Activated CD8-positive, alpha-beta memory T cell treated with anti-CD3 and anti-CD28 coated beads for 24 hours (primary cell): Measurements from ENCODE around the gene PRH2.

ENCODE experiments used
- DNase-seq: peaks from one replicate; pipeline ENCODE4 v3.0.0-alpha.2; 2020

Gene PRH2

DNA sequence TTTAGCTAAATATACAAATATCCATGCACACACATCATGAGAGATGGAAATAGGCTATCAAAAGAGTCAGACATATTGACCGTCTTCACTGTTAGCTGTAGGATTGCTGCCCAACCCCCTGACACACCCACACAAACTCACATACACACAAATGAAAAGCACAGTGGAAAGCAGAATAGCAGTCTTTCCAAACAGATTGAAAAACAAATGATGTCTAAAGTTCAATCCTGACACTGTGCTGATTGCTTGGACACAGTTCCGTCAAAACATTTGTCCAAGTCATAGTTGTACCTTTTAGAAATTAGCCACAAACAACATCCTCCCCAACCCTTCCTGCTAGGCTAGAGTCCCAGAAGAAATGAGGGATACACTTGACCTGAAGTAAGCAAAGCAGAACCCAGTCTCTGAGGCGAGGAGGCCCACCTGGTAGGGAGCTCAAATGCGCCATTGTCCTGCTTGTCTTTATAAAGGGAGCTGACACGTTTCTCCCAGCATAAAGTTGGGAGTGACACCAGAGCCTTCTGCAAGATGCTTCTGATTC is at the start of gene PRH2:
TSS of gene PRH2 (plus strand) at position 491 of the 541 bp plus-strand sequence. CDS start at position 529, 38 bp downstream.
- DNase-seq = no peak

DNA sequence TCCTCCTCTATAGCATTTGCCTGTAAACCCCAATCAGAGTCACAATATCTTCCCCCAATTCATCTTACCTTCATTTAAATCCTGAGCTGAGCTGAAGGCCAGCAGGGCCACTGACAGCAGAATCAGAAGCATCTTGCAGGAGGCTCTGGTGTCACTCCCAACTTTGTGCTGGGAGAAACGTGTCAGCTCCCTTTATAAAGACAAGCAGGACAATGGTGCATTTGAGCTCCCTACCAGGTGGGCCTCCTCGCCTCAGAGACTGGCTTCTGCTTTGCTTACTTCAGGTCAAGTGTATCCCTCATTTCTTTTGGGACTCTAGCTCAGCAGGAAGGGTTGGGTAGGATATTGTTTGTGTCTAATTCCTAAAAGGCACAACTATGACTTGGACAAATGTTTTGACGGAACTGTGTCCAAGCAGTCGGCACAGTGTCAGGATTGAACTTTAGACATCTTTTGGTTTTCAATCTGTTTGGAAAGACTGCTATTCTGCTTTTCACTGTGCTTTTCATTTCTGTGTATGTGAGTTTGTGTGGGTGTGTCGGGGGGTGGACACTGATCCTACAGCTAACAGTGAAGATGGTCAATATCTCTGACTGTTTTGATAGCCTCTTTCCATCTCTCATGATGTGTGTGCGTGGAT is 44.8 kb upstream of the PRH2 start, which contains the start of gene PRH1:
TSS of gene PRH1 (minus strand) at position 170 of the 640 bp plus-strand sequence. CDS start at position 132, 38 bp downstream.
- no peak for DNase-seq

DNA sequence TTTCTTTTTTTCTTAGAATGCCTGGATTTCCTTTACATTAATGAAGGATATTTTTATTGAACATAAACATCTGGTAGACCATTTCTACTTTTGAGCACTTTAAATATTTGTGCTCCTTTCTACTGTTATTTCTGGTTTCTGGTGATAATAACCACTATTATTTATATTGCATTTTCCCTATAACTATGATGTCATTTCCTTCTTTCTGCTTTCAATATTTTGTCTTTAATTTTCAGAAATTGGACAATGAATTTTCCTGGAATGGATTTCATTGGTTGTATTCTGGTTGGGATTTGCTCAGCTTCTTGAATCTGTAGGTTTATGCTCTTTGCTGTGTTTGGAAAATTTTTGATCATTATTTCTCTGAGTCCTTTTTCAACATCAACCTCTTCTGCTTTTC is 39.8 kb upstream of the PRH2 start:
- no peak for DNase-seq

DNA sequence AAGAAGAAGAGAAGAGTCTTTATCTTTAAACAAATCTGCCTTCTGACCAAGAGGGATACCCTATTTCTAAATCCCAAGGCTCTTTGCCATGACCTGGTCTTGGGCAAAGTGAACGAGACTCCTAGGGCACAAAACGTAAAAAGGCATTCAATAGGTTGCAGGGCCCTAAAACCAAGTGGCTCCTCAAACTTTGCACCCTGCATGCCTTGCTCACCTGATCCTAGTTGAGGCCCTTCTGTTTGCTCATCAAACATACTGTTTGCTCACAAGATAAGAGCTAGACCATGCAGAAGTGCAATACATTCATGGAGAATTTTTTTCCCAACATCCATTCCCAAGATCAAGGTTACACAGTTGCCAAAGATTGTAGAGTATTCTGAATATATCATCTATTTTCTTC is 37.1 kb upstream of the PRH2 start:
- no peak for DNase-seq

DNA sequence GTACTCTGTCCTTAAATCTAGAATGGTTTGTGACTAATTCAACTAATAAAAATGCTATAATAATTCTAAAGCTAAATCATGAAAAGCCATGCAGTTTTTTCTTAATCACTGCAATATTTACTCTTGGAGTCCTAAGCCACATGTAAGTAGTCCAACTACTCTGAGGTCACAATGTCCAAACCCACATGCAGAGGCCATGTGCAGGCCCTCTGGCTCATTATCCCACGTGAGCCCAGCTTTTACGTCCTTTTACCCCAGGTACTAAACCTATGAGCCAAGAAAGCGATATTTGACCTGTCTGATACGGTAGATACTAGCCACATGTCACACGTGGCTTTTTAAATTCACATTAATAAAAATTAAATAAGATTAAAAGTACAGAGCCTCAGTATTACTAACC is 32.2 kb upstream of the PRH2 start:
- no peak for DNase-seq

DNA sequence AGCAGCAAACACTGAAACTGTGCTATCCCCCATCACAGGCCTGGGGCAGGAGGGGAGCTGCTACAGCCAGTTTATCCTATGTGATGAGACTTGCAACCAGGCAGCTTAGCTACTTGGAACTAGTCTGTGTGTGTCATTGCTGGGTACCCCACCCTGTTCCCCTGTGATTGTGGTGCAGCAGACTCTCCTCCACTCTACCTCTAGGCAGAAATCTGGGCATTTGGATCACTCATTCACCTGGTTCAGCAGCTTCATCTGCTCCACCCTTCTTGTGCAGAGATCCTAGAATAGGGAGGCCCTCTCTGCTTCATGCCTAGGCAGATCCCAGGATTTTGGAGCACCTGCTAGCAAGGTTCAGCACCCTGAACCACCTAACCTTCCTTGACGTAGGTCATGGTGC is 28.5 kb upstream of the PRH2 start:
- no peak for DNase-seq

DNA sequence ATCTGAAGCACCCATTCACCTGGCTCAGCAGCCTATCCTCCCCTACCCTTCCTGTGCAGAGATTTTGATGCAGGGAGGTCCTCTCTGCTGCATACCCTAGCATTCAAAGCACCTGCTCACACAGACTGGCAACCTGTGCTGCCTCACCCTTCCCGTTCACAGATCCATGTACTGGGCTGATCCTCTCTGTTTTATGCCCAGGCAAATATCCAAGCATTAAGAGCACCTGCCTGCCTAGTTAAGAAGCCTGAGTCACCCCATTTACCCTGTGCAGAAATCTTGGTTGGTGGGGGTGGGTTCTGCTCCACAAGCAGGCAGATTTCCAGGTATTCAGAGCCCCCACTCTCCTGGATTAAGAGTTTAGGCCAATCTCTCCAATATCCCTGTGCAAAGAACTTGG is 28.1 kb upstream of the PRH2 start:
- DNase-seq = no peak

DNA sequence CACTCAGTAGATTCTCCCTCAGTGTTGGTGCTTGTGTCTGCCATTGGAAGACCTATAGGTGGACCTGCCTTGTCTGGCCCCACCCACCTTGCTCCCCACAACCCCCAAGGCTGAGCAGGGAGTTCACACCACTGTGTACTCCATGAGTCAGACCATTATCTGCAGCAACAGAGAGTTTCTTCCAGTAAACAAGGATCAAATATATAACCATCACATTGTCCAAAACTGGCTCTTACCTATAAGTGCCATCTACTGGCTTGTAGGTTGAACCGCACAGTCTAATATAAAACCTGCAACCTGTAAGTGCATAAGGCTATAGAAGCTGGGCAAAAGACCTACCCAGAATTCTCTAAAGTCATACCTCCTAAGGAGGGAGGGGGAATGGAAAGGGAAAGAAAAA is 27.6 kb upstream of the PRH2 start:
- no peak for DNase-seq

DNA sequence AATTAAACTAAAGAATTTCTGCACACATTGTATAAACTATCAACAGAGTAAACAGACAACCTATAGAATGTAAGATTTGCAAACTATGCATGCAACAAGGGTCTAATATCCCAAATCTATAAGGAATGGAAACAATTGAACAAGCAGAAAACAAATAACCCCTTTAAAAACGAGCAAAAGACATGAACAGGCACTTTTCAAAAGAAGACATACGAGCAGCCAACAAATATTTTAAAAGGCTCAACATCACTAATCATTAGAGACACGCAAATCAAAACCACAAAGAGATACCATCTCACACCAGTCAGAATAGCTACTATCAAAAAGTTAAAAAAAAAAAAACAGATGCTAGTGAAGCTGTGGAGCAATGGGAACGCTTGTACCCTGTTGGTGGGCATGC is 24.4 kb upstream of the PRH2 start:
- no peak for DNase-seq

DNA sequence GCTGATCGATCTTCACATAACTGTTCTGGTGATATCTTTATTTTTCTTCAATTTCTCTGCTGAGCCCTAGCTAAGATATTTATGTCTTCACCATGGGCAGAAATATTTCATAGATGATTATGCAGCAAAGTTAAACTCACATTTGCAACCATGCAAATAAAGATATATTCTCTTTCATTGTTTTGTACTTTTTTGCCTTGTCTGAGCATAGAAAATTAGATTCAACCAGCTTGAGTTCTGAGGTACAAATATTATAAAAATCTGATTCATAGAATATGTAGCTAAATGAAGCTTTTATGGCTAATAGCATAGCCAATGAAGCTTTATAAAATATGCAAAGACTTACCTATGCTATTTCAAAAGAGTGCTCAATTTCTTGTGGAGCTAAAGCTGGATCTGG is 19.6 kb upstream of the PRH2 start, which contains the start of gene TAS2R13:
TSS of gene TAS2R13 (minus strand) at position 101 of the 400 bp plus-strand sequence. CDS start 264 bp downstream, outside the sequence.
- DNase-seq = no peak

DNA sequence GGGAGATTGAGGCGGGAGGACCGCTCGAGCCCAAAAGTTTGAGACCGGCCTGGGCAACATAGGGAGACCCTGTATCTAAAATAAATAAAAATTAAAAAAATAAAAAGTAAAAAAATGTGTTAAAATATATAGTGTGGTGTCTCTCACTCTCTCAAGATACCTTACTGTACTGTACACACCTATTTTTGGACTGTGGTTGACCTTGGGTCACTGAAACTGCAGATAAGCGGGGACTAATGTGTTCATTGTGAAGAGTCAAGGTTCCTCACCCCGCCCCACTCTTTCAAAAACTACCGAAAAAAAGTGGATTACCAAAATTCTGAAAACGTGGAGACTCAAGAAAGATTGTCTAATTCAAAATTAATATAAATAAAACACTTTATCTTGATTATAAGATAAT is 18.7 kb upstream of the PRH2 start:
- DNase-seq = no peak

DNA sequence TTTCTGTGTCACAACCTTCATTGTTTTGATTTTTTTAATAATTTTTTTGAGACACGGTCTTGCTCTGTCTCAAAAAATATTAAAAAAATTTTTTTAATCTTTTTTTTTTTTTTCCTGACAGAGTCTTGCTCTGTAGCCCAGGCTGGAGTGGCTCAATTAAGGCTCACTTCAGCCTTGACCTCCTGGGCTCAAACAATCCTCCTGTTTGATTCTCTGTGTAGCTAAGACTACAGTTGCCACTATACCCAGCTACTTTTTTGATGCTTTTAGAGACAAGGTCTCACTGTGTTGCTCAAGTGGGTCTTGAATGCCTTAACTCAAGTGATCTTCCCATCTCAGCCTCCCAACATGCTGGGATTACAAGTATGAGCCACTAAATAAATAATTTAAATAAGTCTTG is 9.2 kb upstream of the PRH2 start:
- no peak for DNase-seq

DNA sequence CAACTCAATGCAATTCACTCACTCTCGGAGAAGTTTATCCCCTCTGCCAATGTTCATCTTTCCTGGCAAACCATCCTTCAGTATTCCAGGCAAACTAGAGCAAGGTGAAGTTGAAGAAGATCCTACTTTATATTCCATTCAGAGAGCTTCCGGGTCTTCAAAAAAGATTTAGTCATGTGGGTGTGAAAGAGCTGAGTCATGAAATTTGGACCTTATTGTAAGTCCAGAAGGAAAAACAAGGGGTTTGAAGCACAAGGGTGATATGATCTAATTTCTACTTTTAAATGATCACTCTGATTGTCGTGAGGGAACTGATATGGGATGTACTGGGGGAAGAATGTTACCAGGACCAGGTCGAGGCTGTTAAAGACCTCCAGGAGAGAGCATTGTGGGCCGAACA is 2.8 kb upstream of the PRH2 start:
- DNase-seq = no peak

DNA sequence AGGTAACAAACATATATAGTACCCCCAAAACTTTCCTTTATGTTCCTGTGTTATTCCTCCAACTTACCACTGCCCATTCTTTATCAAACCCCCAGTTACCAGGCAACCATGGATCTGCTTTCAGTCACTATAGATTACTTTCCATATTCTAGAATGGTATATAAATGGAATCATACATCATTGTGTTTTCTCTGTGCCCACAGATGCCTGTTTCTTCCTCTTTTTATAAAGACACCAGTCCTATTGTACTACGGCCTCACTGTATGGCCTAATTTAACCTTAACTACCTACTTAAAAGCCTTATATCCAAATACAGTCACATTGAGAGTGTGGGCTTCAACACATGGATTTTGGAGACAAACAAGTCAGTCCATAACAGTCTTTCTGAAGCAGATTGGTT is 7.5 kb downstream of the PRH2 start:
- DNase-seq = no peak

DNA sequence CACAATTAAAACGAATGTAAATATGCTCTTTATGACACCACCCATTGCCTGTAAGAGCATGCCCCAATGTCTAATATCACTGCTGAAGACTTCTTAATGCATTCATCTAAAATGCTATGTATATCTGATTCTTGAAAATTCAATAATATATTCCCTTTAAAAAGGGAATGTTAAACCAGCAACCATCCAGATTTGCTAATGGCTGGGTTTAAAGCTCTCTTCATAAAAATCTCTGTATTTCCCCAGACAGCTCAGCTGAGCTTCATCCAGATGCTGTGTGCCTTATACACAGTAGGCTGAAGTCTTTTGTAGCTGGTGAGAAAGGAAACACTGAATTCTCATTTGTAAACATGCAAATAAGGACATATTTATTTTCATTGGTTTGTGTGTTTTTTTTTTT is 10.1 kb downstream of the PRH2 start, which contains the start of gene TAS2R14:
TSS of gene TAS2R14 (minus strand) at position 101 of the 400 bp plus-strand sequence. CDS start at position 45, 56 bp downstream.
- DNase-seq = no peak

DNA sequence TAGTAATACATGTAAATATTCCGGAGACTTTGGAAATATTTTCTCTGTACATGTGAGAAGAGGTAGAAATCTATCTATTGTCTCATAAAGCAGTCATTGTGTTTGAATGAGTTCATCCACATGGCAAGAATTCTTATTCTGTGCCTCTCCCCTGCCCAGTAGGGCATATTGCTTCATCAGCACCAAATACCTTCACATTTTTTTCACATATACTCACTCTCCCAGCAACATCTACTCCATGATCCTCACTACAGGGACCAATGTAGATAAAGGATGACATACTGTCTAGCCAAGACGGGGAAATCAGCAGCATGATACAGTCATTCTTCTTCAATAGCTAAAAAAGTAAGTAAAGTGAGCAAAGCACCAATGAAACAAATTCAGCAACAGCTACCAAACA is 11.4 kb downstream of the PRH2 start:
- no peak for DNase-seq

DNA sequence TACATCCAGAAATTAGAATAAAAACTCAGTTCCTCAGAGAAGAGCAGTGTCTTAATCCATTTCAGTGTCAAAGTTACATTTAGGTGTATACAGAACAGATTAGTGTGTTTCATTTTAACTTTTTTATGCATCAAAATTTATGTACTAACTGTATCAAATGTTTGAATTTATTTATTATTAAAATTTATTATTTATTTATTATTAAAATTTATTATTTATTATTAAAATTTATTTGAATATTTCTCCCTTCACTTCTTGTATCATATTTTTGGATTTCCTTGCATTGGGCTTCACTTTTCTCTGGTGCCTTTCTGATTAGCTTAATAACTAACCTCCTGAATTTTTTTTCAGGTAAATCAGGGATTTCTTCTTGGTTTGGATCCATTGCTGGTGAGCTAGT is 12.3 kb downstream of the PRH2 start:
- DNase-seq = no peak

DNA sequence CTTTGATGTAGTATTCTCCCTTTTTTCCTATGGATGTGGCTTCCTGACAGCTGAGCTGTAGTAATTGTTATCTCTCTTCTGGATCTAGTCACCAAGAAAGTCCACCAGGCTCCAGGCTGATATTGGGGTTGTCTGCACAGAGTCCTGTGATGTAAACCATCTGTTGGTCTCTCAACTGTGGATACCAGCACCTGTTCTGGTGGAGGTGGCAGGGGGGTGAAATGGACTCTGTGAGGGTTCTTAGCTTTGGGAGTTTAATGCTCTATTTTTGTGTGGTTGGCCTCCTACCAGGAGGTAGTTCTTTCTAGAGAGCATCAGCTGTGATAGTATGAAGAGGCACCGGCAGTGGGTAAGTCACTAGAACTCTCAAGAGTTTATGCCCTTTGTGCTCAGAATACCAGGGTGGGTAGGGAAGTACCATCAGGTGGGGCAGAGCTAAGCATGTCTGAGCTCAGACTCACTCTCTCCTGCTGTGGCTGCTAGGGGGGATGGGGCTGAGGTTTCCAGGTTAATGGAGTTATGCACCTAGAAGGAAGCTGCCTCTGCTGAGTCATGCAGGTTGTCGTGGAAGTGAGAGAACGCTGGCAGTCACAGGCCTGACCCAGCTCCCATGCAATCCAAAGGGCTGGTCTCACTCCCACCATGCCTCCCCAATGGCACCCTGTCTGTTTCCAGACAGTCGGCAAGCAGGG is 13.0 kb downstream of the PRH2 start:
- DNase-seq = no peak

DNA sequence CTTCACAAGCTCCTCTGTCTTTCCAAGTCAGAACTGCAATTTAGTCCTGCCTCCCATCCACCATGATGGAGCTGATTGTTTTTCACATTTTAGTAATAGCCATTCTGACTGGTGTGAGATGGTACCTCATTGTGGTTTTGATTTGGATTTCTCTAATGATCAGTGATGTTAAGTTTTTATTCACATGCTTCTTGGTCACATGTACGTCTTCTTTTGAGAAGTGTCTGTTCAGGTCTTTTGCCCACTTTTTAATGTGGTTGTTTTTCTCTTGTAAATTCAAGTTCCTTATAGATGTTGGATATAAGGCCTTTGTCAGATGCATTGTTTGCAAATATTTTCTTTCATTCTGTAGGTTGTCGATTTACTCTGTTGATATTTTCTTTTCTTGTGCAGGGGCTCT is 14.1 kb downstream of the PRH2 start:
- DNase-seq = no peak

DNA sequence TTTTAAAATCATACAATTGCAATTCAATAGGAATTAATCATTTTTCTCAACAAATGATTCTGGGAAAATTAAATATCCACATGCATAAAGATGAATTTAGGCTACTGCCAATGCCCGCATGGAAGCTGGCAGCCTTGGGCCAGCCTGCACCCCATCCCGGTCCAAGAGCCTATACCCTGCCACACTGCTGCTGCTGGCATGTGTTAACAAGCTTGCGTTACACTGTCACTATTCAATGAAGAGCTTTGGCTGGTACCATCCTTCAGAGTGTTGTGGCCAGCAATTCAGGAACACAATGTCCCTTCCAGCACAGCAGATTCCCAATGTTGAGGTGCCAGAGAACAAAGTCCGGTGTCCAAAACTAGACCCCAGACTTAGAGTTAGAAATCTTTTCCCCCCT is 23.6 kb downstream of the PRH2 start:
- DNase-seq = no peak

DNA sequence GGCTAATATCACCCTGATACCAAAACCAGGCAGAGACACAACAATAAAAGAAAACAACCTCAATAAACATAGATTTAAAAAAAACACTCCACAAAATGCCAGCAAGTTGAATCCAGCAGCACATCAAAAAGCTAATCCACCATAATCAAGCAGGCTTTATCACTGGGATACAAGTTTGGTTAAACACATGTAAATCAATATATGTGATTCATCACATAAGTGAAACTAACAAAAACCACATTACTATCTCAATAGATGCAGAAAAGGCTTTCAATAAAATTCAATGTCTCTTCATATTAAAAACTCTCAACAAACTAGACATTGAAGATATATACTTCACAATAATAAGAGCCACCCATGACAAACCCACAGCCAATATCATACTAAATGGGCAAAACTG is 27.0 kb downstream of the PRH2 start:
- no peak for DNase-seq

DNA sequence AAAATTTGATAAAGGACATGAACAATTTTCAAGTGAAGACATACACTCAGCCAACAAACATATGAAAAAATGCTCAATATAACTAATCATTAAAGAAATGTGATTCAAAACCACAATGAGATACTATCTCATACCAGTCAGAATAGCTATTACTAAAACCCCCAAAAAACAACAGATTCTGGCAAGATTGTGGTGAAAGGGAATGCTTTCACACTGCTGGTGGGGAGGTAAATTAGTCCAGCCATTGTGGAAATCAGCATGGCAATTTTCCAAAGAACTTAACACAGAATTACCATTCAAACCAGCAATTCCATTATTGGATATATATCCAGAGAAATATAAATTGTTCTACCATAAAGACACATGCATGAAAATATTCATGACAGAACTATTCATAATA is 28.7 kb downstream of the PRH2 start:
- no peak for DNase-seq

DNA sequence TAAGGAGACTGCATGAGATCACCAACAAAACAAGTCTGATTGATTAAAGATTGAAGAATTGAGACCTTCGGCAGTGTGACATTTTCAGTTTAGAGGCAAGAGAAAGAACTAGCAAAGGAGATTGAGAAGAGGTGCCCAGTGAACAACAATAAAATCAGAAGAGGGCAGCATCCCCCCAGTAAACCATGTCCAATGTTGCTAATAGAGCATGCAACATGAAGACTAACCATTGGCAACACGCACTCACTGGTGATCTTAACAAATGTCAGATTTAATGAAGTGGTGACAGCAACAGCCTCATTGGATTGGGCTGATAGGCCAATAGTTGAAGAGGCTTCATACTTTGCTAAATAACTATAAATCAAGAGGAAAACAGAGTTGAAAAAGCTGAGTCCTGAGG is 30.8 kb downstream of the PRH2 start:
- DNase-seq = no peak

DNA sequence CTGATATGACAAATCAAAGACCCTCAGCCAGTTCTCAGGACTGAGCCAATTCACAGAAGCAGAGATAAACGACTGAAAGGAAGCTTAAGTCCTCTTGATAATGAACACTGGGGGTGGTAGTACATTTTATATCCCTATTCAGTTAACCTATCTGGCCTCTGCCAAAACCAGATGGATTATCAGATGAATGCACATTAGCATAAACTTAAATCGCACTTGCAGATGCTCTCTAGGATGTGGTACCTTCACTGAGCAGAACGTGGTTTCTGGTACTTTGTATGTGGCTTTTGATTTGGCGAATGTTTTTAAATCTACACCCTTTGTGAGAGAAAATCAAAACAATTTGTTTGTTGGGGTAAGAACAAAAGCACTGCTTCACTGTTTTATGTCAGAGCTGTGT is 31.2 kb downstream of the PRH2 start:
- DNase-seq = no peak
